NK-92 (cell line): ENCODE measurements around the gene SMAD5.

Experiments used
- DNase-seq: peaks from one replicate; lab custom pipeline; 2025; ENCODE audit not compliant: unreplicated experiment; lab: John Stamatoyannopoulos, UW

Gene SMAD5

GRCh38 chr5:136213919-136214493 is 81.4 kb downstream of the SMAD5 start:
- DNase-seq, result no peak

DNA sequence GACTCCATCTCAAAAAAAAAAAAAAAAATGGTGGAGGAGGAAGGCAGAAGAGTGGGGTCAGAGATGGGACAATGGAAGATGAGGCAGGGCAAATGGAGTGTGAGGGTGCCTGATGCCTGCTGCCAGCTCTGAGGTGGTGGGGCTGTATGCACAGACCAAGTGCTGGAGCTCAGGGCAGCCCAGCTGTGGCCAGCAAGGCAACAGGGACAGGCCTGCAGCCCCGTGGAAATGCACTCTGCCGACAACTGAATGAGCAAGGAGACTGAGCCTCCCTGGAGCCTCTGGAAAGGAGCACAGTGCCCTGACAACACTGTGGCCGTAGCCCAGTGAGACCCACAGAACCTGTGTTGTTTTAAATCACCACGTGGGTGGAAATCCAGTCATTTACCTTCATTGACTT is 83.2 kb downstream of the SMAD5 start:
- no peak for DNase-seq

DNA sequence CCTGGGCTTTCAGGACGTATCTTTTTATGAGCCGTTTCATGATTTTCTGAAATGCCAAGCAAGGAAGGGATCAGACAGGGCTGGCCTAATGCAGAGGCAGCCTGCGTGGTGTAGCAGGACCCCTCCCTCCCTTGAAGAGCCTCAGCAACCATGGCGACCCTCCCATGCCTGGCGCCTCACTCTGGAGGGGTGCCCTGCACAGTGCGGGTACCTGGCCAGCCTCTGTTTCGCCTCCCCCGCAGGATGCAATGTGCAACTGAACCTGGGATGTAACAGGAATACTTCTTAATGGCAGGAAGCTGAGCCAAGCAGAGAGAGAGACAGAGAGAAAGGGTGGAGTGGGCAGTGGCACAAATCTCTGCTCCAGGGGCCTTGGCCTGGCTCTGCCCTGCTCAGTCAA is 83.6 kb downstream of the SMAD5 start:
- no peak for DNase-seq

DNA sequence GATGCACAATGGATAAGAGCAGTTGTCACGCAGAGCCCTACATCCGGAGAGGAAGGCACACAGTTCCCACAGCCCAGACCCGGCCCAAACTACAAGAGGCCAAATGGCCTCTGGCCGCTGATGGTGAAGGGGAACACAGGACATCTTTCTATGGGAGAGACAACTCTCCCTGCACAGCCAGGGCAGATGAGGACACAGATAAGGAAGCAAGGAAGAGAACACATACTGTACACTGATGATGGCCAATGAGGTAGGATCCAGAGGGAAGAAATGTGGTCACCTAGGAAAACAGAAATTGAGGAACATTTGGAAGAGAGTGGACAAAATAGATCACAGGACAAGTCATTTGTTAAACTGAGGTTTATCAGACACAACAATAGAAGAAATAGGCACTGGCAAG is 88.7 kb downstream of the SMAD5 start:
- no peak for DNase-seq

DNA sequence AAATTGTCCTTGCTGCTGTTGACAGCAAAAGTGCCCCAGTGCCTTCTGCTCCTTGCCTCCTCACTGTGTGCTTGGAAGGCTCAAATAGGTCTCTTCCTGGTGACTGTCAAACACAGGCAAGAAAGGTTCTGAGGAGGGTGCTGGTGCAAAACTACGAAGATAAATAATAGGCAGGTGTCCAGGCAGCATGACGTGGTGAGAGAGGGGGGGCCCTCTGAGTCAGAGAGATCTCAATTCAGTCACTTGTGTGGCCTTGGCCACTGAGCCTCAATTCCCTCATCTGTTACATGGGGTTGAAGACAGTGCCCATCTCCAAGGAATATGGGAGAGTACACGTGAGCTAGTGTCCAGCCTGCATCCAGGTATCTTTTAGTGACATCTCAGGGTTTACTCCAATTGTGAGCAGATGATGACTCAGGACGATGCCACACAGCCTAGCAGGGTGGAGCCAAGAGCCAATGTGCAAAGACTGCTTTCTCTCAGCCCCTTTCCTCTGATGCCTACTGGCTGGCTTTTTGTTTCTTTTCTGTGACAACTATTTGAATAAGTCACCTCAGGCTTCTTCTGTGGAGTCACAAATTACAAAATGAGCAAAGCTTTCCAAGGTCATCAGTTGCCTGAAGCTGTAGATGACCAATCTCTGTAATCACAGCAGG is 90.1 kb downstream of the SMAD5 start:
- no peak for DNase-seq

- DNase-seq, result no peak
Measured at GRCh38 chr5:136225796-136226195, 93.2 kb downstream of the SMAD5 start.

GRCh38 chr5:136226401-136226800 is 93.8 kb downstream of the SMAD5 start:
- DNase-seq, result no peak

GRCh38 chr5:136228136-136228757 is 95.6 kb downstream of the SMAD5 start:
- DNase-seq, result no peak

DNA sequence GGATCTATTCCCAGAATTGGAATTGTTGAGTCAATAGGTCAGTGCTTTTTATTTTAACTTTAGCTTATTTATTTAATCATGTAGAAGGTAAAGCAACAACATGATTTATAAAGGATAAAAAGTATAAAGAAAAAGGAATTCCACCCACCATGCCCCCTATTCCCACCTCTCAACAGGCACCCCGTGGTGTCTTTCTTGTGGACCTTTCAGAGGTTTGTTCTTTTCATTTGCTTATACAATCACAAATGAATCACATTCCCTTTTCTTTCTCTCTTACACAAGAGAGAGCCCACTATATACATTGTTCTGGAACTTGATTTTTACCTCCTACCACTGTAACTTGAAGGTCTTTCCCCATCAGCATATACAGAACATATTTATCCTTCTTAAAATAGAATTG is 97.5 kb downstream of the SMAD5 start:
- DNase-seq, result no peak

DNA sequence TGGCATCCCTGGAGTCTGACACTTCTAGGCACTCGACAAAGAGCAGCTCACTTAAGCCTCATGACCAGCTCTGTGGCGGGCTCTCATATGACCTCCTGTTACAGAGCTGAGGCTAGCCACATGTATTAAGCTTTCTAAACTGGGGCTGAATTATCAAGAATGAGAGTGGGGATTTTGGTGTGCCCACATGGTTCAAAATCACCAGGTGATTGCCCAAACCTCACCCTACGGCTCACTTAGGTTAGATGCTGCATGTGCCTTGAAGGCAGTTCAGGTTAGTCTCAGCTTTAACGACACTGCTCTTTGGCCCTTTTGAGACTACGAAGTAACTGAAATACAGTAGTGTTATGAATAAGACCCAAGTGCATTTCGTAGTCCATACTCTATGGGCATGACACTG is 99.7 kb downstream of the SMAD5 start:
- DNase-seq, result no peak
